Common myeloid progenitor, CD34-positive (primary cell): ENCODE results near the gene PDE1A.

Source experiments
- CTCF ChIA-PET: fragments of 350-600 bp; sonication (Branson Sonifier 250); formaldehyde crosslinking; loops from one replicate; lab custom pipeline; 2021; ENCODE audit warnings: antibody characterized with exemption; lab: Charles Lee
- POLR2A ChIA-PET: fragments of 350-600 bp; sonication (Branson Sonifier 250); formaldehyde crosslinking; loops from one replicate; lab custom pipeline; 2021; ENCODE audit warnings: antibody characterized with exemption; lab: Charles Lee
- DNase-seq, 3 donors: peaks; one replicate each; pipeline versions ENCODE4 v3.0.0 to v3.0.0-alpha.2; 2013
- H3K27ac ChIP-seq, 2 experiments: 1 replicate in 1 of 2; 2 replicates in 1 of 2; pipeline ENCODE4 v1.7.0; 2013; ENCODE audit warnings: inconsistent platforms in 2 of 2, low read length in 2 of 2, mild to moderate bottlenecking in 2 of 2, low read depth in 1 of 2, moderate library complexity in 1 of 2; ENCODE audit not compliant: severe bottlenecking in 2 of 2, insufficient read depth in 1 of 2, poor library complexity in 1 of 2
- H3K27me3 ChIP-seq, 5 experiments: replicated peaks in 2 of 5; 1 replicate in 3 of 5; 2 replicates in 2 of 5; pipeline versions ENCODE4 v1.6.1 to v1.7.0; 2013; ENCODE audit warnings: low read length in 4 of 5, mild to moderate bottlenecking in 2 of 5, moderate library complexity in 2 of 5, inconsistent platforms in 1 of 5; ENCODE audit not compliant: insufficient read depth in 5 of 5, control insufficient read depth in 4 of 5
- H3K36me3 ChIP-seq, 4 experiments: 1 replicate in 2 of 4; 2 replicates in 2 of 4; pipeline versions ENCODE4 v1.6.1 to v1.7.0; 2013; ENCODE audit warnings: low read length in 3 of 4, control low read depth in 1 of 4, mild to moderate bottlenecking in 1 of 4; ENCODE audit not compliant: control insufficient read depth in 4 of 4, insufficient read depth in 4 of 4
- H3K4me1 ChIP-seq, 4 experiments: 1 replicate in 3 of 4; 2 replicates in 1 of 4; pipeline versions ENCODE4 v1.6.1 to v1.7.1; 2013; ENCODE audit warnings: low read length in 3 of 4, mild to moderate bottlenecking in 3 of 4, control low read depth in 1 of 4, inconsistent platforms in 1 of 4, moderate library complexity in 1 of 4; ENCODE audit not compliant: control insufficient read depth in 4 of 4, insufficient read depth in 4 of 4; ENCODE audit errors: control extremely low read depth in 1 of 4
- H3K4me3 ChIP-seq, 7 experiments: 1 replicate in 4 of 7; 2 replicates in 3 of 7; pipeline versions ENCODE4 v1.5.1 to v1.7.0; 2013; ENCODE audit warnings: mild to moderate bottlenecking in 7 of 7, low read length in 6 of 7, moderate library complexity in 6 of 7, inconsistent platforms in 2 of 7, low read depth in 2 of 7, control low read depth in 1 of 7; ENCODE audit not compliant: insufficient read depth in 4 of 7, control insufficient read depth in 1 of 7; ENCODE audit errors: extremely low read depth in 1 of 7
- H3K9me3 ChIP-seq, 5 experiments: 1 replicate in 4 of 5; 2 replicates in 1 of 5; pipeline versions ENCODE4 v1.6.1 to v1.7.1; 2013; ENCODE audit warnings: low read length in 4 of 5, mild to moderate bottlenecking in 2 of 5, inconsistent platforms in 1 of 5, low read depth in 1 of 5, moderate library complexity in 1 of 5; ENCODE audit not compliant: control insufficient read depth in 4 of 5, insufficient read depth in 2 of 5; ENCODE audit errors: control extremely low read depth in 1 of 5
- WGBS: methylation state at CpG from one replicate; pipeline ENCODE4 v1.1.5; 2013; ENCODE audit not compliant: insufficient coverage; 5-methylcytosine and 5-hydroxymethylcytosine counted together

PDE1A gene

DNA sequence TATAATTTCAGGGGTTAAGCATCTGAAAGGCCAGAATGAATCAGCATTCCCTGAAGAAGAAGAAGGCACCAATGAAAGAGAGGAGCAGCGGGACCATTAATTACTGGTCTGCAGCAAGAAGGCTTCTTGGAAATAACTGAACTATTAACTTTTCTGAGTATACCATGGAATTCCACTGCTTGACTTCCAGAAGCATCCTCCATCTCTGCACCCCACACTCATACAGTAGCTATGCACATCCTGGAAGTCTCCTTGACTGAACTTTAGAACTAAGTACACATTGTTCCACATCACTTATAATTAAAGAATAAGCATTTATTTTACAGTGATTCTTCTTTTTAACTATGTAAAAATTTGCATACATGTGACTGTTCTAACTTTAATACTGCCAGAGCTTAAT, 309.6 kb downstream of the PDE1A start:
- WGBS = no CpG with 5 or more reads among the region's 1 CpG
- POLR2A ChIA-PET = no interaction called here

DNA sequence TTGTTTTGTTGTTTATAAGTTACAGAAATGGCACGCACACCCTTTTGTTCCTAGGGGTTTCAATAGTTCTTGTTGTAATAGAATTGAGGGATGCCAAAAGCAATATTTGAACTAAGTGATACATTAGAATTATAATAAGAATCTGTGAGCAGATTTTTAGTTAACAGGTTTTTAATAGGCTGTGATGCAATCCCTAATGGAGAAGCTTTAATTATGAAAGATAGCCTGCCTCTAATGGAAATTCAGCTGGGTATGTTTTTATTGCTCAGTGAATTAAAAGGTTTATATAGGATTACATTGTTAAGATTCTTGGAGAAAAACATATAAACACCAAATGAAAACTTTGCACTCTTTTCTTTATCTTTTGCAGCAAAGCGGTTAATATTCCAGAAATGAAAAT, 310.1 kb downstream of the PDE1A start:
- DNase-seq = no peak
- ChIA-PET POLR2A (no interaction called here), CTCF (no interaction called here)
- H3K36me3 ChIP-seq = no peaks in the 10 kb centered on the region
- 100% methylated on average over 1 of the region's 2 CpGs for WGBS
- H3K9me3 ChIP-seq = peaks cover 0 to 1% (median 0%) of the 10 kb centered on the region in 5 experiments
- H3K27ac ChIP-seq = no peak overlapping the region
- no peaks in the 10 kb centered on the region for H3K4me1 ChIP-seq
- no peaks in the 10 kb centered on the region for H3K27me3 ChIP-seq
- H3K4me3 ChIP-seq = no peak overlapping the region

More for the DNA sequence above, 309.6 kb downstream of the PDE1A start:
- CTCF ChIA-PET = no interaction called here
- Histone ChIP-seq H3K4me1 (no peaks in the 10 kb centered on the region), H3K36me3 (no peaks in the 10 kb centered on the region), H3K9me3 (peaks cover 0 to 1% (median 0%) of the 10 kb centered on the region in 5 experiments), H3K27ac (no peak overlapping the region), H3K27me3 (no peaks in the 10 kb centered on the region), H3K4me3 (no peak overlapping the region)
- no peak for DNase-seq

DNA sequence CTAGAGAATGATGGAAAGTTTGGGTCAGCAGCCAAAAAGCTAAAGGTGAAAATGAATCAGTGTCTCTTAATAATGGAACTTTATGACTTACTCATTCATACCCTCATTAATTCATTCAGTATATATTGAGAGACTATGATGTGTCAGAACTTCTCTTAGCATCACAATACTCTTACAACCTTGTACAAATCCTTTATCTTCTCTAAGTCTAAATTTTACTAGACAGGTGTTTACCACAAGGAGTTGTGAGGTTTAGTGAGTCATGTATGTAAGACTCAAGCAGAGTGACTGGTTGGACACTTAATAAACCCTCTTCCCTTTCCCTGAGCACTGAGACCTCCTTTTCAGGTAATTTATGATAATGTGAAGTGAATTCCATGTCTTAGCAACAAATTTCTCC, 311.6 kb downstream of the PDE1A start:
- no peak for DNase-seq
- peaks cover 0 to 1% (median 0%) of the 10 kb centered on the region in 5 experiments for H3K9me3 ChIP-seq
- no peaks in the 10 kb centered on the region for H3K36me3 ChIP-seq
- POLR2A ChIA-PET = no interaction called here
- no peak overlapping the region for H3K27ac ChIP-seq
- no peak overlapping the region for H3K4me3 ChIP-seq
- H3K27me3 ChIP-seq = no peaks in the 10 kb centered on the region
- H3K4me1 ChIP-seq = no peaks in the 10 kb centered on the region
- CTCF ChIA-PET = no interaction called here

DNA sequence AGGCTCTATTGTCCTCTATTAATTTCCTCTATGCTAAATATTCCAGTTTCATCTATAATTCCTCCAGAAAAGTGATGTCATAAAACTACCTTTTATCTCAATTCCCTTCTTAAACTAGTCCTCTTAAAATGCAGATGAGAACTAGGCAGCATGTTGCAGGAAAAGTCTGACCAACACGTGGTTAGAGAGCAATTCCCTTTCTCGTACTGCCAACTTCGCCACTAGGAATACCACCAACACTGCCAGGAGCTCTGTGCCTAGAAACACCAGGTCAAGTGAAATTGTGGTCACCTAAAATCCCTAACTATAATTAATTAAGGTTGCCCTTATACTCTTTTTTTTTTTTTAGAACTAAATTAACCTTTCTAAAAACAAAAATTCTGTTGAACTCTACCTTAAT, 313.5 kb downstream of the PDE1A start:
- Histone ChIP-seq H3K36me3 (no peaks in the 10 kb centered on the region), H3K9me3 (peaks cover 0 to 1% (median 0%) of the 10 kb centered on the region in 5 experiments), H3K4me1 (no peaks in the 10 kb centered on the region), H3K27me3 (no peaks in the 10 kb centered on the region), H3K27ac (no peak overlapping the region), H3K4me3 (no peak overlapping the region)
- DNase-seq = no peak
- CTCF ChIA-PET = interaction anchor here (0.7 kb wide), 1 partner anchor 29 kb away, joined by 3 read pairs; no protein-coding TSS in a partner anchor
- 67% methylated on average over 1 of the region's 3 CpGs for WGBS
- POLR2A ChIA-PET = no interaction called here

DNA sequence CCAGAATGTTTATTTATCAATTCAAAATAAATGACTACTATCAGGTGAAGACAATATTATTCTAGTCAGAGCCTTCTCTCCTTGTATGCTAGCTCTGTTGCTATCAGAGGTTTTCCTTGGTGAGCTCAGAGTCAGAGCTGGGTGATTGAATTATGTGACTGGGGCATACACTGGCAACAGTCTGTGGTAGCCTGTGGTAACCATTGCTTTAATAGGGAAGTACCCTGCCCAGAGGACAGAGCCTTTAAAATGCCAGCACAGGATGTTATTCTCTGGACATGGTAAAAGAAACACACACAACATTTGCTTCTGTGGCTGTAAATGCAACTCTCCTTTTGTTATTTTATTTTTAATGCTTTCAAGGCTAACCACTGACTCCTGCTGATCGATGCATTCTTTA, 316.5 kb downstream of the PDE1A start:
- CTCF ChIA-PET = no interaction called here
- no CpG with 5 or more reads among the region's 1 CpG for WGBS
- peak in 2 of 3 donors; percentile 30 to 42 for DNase-seq

DNA sequence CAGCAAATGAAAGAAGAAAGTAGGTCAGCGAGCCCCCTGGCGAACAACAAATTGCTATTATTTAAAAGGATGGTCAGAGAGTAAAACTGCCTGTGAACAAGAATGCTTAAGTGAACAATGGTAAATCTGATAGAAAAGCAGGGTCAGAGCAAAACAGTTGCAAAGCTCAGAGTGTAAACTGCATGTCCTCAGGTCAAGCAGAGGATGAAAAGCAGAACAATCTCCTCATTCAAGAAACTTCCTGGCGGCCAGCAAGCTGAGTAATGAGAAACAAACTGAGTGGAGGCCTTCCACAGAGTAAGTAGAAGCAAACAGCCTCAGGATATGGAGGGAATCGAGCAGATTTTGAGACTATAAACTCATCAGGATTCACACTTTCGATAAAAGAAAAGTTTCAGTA, 323.3 kb downstream of the PDE1A start:
- H3K4me1 ChIP-seq = no peaks in the 10 kb centered on the region
- no peaks in the 10 kb centered on the region for H3K36me3 ChIP-seq
- no peak overlapping the region for H3K4me3 ChIP-seq
- no peaks in the 10 kb centered on the region for H3K27me3 ChIP-seq
- H3K9me3 ChIP-seq = peaks cover 0 to 4% (median 0%) of the 10 kb centered on the region in 5 experiments
- no peak overlapping the region for H3K27ac ChIP-seq
- POLR2A ChIA-PET = no interaction called here
- CTCF ChIA-PET = no interaction called here
- 94% methylated on average over 4 of the region's 5 CpGs for WGBS
- no peak for DNase-seq

More for the DNA sequence above, 316.5 kb downstream of the PDE1A start:
- peaks cover 0 to 1% (median 0%) of the 10 kb centered on the region in 5 experiments for H3K9me3 ChIP-seq
- POLR2A ChIA-PET = no interaction called here
- no peak overlapping the region for H3K27ac ChIP-seq
- H3K27me3 ChIP-seq = no peaks in the 10 kb centered on the region
- no peaks in the 10 kb centered on the region for H3K36me3 ChIP-seq
- H3K4me3 ChIP-seq = no peak overlapping the region
- no peaks in the 10 kb centered on the region for H3K4me1 ChIP-seq

DNA sequence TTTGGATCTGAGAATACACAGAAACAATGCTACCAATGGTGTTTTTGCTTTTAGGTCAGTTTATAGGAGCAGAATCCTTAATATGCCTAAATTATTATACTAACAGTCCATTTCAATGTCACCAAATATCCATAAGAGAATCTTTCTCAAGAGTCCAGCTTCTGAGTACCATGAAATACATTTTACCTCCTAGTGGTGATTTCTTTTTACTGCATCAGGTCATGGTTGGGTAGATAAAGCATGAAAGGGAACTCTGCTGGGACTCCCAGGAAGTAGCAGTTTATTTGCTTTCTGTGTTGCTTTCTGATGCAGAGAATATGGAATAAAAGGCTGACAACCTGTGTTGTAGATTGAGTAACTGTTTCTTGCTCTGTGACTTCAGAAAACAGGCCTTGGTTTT, 325.6 kb downstream of the PDE1A start:
- Histone ChIP-seq H3K27me3 (no peaks in the 10 kb centered on the region), H3K27ac (no peak overlapping the region), H3K4me1 (peaks cover 0 to 9% (median 0%) of the 10 kb centered on the region in 4 experiments), H3K4me3 (no peak overlapping the region), H3K36me3 (no peaks in the 10 kb centered on the region), H3K9me3 (peaks cover 0 to 4% (median 0%) of the 10 kb centered on the region in 5 experiments)
- peak; percentile 3 to 10 (median 6) for DNase-seq
- CTCF ChIA-PET = no interaction called here
- POLR2A ChIA-PET = no interaction called here
